Hepatocyte (in vitro differentiated cells): Measurements from ENCODE around the gene GPR157.

Source experiments
- EZH2 ChIP-seq: fragments of 200-600 bp; sonication (generic); IDR thresholded peaks from 2 replicates; pipeline ENCODE4 v1.6.1; 2016; ENCODE audit warnings: antibody characterized with exemption, mild to moderate bottlenecking, borderline replicate concordance
- EZH2phosphoT487 ChIP-seq: fragments of 200-600 bp; sonication (generic); IDR thresholded peaks from one replicate; pipeline ENCODE4 v1.6.1; 2018; ENCODE audit warnings: antibody characterized with exemption, mild to moderate bottlenecking, low read depth, moderate library complexity; ENCODE audit not compliant: unreplicated experiment, severe bottlenecking
- TF ChIP-seq, protein P1 (sequence below): fragments of 200-600 bp; sonication (generic); IDR thresholded peaks from 2 replicates; pipeline ENCODE4 v1.5.1; 2016; ENCODE audit warnings: antibody characterized with exemption, mild to moderate bottlenecking; ENCODE audit not compliant: poor library complexity

GRCh38 chr1:9105336-9105867 lies 23.5 kb downstream of the GPR157 start:
- TF ChIP-seq, protein P1, sequence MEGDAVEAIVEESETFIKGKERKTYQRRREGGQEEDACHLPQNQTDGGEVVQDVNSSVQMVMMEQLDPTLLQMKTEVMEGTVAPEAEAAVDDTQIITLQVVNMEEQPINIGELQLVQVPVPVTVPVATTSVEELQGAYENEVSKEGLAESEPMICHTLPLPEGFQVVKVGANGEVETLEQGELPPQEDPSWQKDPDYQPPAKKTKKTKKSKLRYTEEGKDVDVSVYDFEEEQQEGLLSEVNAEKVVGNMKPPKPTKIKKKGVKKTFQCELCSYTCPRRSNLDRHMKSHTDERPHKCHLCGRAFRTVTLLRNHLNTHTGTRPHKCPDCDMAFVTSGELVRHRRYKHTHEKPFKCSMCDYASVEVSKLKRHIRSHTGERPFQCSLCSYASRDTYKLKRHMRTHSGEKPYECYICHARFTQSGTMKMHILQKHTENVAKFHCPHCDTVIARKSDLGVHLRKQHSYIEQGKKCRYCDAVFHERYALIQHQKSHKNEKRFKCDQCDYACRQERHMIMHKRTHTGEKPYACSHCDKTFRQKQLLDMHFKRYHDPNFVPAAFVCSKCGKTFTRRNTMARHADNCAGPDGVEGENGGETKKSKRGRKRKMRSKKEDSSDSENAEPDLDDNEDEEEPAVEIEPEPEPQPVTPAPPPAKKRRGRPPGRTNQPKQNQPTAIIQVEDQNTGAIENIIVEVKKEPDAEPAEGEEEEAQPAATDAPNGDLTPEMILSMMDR: no peak
- TF ChIP-seq EZH2phosphoT487 (no peak), EZH2 (no peak)
